ENCODE data around the gene SCAF4.

GRCh38 chr21:31667132-31667531 lies 64.8 kb downstream of the SCAF4 start:
- TF ChIP-seq CTCF (IDR thresholded peaks at IDR 0.05) (no peak), POLR2A (IDR thresholded peaks at IDR 0.05) (no peak)

All from esophagus squamous epithelium (tissue), 4 donors.